SH-SY5Y (cell line): Measurements from ENCODE around the gene CRTAC1.

ENCODE experiments used
- GATA2 ChIP-seq: IDR thresholded peaks from 2 replicates; pipeline ENCODE4 v1.6.1; 2011; ENCODE audit warnings: mild to moderate bottlenecking, low read depth, low read length
- GATA3 ChIP-seq: IDR thresholded peaks from 2 replicates; pipeline ENCODE4 v1.6.1; 2011; ENCODE audit warnings: low read depth, mild to moderate bottlenecking, low read length, moderate library complexity

DNA sequence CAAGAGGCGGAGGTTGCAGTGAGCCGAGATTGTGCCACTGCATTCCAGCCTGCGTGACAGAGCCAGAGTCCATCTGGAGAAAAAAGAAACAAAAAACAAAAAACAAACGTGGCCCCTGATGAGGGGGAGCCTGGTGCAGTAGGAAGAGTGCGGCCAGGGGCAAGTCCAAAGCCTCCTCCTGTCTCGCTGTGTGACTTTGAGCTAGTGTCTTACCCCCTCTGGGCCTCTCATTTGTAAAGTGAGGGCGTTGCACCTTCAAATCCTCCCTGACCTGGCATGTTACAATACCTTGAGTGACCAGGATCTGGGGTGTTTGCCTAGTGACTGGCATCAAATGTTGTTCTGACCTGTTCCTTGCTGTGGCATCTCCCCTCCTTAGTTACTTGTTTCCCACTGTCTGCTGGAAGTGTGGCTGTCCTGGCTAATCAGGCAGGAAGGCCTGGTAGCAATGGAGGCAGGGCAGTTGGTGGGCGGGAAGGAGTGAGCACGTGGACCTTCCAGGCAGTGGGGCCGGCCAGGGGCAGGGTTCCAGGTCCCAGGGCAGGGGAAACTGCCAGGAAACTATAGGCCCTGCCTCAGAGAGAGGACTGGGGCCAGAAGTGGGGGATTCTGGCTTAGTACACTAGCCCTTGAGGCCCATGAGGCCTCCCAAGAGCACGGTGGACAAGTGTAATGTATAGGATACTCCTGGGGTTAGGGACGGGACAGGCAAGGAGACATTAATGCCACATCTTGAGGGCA is 205.2 kb downstream of the CRTAC1 start:
- TF ChIP-seq GATA3 (no peak), GATA2 (no peak)
